T47D (cell line): Measurements from ENCODE around the gene LASP1.

Experiments used
- DNase-seq, 2 experiments: peaks; one replicate each; pipeline versions ENCODE4 v3.0.0 to v3.0.0-alpha.2; 2011 to 2012; ENCODE audit warnings: low read depth in 1 of 2, low spot score in 1 of 2
- JUND ChIP-seq: IDR thresholded peaks from 2 replicates; pipeline ENCODE4 v1.6.1; 2012; ENCODE audit warnings: low read depth
- in situ Hi-C: cut with HindIII; loops from 2 replicates; pipeline ENCODE4 v1.10.0; 2016; ENCODE audit warnings: low sequenced_read_pairs, low pct_unique_long_range_greater_than_20kb

LASP1 gene

DNA sequence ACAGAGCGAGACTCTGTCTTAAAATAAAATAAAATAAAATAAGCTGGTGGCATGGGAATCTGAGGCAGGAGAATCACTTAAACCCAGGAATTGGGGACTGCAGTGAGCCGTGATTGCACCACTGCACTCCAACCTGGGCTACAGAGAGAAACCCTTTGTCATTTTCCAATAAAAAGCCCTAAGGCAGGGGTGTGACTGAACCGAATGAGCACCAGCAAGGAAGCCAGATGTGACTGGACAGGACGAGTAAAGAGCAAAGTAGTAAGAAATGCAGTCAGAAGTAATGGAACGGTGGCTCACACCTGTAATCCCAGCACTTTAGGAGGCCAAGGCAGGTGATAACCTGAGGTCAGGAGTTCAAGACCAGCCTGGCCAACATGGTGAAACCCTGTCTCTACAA lies 12.6 kb upstream of the LASP1 start:
- no peak for DNase-seq
- TF ChIP-seq JUND, result no peak
- in situ Hi-C loops, result no loop called here

GRCh38 chr17:38861399-38861843 lies 8.4 kb upstream of the LASP1 start:
- no peak for DNase-seq
- no peak for TF ChIP-seq JUND
- in situ Hi-C loops, result no loop called here

- no peak for TF ChIP-seq JUND
- DNase-seq, result peak in 1 of 2 experiments; percentile 63
- in situ Hi-C loops, result no loop called here
Observed at GRCh38 chr17:38864636-38865398, 5.0 kb upstream of the LASP1 start.

DNA sequence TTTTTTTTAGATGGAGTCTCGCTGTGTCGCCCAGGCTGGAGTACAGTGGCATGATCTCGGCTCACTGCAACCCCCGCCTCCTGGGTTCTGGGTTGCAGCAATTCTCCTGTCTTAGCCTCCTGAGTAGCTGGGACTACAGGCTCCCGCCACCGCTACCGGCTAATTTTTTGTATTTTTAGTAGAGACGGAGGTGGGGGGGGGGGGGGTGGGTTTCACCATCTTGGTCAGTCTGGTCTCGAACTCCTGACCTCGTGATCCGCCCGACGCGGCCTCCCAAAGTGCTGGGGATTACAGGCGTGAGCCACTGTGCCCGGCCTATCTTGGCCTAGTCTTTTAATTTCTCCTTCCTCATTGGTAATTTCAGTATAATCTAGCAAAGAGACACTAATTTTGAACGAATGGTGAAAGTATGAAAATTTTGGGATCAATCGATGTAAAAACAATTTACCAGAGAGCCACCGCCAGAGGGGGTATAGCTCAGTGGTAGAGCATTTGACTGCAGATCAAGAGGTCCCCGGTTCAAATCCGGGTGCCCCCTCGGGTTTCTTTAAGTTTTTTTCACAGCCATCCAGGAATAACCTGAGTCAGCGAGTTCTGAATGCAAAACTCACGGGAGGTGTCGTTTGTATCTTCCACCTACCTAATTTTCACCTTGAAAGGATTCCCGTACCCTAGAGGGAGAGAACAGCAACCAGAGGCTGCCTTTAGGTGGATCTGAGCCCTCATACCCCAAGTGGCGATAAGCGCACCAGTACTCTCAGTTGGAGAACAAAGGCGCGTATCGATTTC lies 2.5 kb upstream of the LASP1 start:
- TF ChIP-seq JUND, result no peak
- in situ Hi-C loops, result no loop called here
- DNase-seq, result peak in 1 of 2 experiments; percentile 67

GRCh38 chr17:38867968-38868816 lies 1.7 kb upstream of the LASP1 start:
- in situ Hi-C loops, result no loop called here

DNA sequence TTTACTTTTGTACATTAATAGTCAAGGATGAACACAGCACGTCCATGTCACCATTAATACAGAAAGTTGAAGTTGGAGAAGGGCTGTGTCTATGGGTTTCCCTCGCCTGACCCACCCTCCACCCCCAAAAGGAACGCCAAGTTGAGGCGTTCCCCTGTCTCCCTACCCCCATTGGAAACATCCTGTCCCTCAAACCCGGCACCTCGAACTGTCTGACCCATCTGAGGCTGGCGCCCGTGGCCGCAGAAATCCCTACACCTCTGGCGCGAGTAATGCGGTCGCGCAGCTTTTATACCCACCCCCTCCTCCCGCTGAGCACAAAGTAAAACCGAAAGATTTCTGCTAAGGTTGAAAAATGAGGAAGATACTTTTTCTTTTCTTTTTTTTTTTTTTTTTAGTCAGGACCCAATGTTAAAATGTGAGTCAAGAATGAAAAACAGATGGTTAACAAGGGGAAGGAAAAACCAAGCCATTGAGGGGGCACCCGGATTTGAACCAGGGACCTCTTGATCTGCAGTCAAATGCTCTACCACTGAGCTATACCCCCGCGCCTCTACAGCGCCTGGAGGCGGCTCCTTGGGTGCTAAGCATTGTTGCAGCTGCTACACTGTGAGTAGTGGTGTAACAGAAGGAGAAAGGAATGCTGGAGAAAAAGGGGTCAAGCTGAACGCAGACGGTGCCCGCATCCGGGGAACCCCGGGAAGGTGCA lies 887 bp upstream of the LASP1 start:
- in situ Hi-C loops, result no loop called here
- no peak for TF ChIP-seq JUND
- DNase-seq, result peak; percentile 80 to 92

More at GRCh38 chr17:38867968-38868816, 1.7 kb upstream of the LASP1 start:
- no peak for TF ChIP-seq JUND
- DNase-seq, result no peak

DNA sequence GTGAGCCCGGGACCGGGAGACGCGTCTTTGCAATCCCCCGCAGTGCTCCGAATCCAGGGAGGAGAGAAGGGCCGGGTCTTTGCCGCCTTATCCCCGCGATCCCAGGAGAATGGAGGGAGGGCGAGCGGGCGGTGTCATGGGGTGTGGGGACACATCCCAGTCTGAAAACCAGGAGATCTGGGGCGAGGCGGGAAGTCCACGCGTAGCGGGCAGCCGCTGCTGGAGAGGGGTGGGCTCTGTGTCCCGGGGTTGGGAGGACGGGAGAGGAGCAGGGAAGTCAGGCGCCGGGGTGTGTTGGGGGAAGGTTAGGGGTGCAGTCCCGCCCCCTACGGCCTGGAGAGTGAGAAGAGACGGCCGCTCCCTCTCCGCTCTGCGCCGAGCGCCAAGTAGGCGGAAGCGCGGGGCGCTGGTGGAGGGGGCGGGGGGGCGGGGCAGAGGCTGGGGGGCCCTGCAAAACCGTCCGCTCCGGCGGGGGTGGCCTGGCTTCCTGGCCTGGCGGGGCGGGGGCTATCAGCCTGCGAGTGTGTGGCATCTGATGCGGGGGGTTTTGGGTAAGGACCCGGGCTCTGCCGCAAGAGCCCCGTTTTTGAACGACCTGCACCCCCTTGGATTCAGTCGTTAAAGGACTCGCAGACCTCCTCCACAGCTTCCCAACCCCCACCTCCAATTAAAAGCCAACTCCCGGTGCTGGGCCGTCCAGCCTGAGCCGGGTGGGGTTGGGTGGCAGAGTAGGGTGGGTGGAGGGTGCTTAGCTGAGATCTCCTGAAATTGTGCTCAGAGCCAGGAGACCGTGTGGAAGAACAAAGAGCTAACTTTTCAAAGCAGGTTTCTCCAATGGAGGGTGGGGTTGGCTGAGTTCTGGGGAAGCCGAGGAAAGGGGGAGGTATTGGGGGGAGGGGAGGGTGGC lies 654 bp downstream of the LASP1 start:
- no peak for TF ChIP-seq JUND
- in situ Hi-C loops, result no loop called here
- DNase-seq, result peak; percentile 71 to 79

GRCh38 chr17:38871247-38872015 lies 1.6 kb downstream of the LASP1 start:
- in situ Hi-C loops, result no loop called here
- TF ChIP-seq JUND, result no peak

GRCh38 chr17:38872027-38872511 lies 2.2 kb downstream of the LASP1 start:
- no peak for DNase-seq
- in situ Hi-C loops, result no loop called here
- TF ChIP-seq JUND, result no peak

More at GRCh38 chr17:38871247-38872015, 1.6 kb downstream of the LASP1 start:
- DNase-seq, result peak in 1 of 2 experiments; percentile 68

DNA sequence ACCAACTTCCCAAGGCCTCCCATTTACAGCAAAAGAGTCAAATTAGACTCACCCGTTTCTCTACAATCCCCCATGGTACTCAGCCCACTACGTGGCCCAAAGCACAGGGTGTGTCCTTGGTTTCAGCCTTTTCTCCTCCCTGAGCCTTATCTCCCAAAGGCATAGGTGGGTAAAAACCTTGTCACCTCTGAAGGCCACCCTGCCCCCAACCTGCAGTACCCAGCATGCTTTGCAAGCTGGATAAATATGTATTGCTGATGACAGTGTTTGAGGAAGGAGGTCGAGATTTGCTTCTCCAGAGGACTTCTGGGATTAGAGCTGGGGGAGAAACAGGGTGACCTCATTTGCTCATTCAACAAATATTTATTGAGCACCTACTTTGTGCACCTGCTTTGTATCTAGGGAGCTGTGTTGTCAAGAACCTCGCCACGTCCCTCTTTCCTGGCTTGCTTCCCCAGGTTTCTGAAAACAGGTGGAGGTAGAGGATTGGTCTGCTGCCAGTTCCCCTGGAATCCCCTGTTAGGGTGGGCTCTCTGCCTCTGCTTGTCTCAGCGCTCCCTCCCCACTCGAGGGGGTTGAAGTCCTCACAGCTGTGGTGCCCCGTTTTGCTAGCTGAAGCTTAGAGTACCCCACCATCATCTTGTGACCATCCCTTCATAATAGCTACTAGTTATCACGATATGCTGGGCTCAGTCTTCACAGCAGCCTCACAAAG lies 3.0 kb downstream of the LASP1 start:
- TF ChIP-seq JUND, result no peak
- DNase-seq, result peak in 1 of 2 experiments; percentile 81
- in situ Hi-C loops, result no loop called here
